ENCODE results near the gene PRAMEF9. TPM values are rescaled to one million over a fixed set of nuclear protein-coding genes. Genes with fewer than 3 reads are reported as not detected.
"Not testable (repeated sequence)": the region's sequence is repeated elsewhere in the genome, so short reads cannot be mapped to it uniquely, and the experiment has no call there.

Gene PRAMEF9
- not detected in 2 replicates for polyA plus RNA-seq (2013)

DNA sequence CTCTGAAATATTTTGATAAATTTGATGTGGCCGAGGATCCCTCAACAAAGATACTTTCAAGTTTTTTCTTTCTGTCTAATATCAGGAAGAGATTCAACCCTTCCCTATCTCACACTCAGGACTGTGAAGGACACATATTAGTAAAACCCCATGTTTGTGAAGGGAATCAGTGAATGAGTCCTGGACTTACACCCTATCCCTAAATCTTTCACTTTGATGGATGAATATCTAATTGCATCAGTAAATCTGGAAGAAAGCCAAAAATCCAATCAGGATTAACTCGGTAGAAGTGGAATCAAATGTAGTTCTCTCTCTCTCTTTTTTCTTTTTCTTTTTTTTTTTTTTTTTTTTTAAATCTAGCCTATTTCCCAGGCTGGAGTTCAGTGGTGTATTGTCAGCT is at the start of gene PRAMEF9:
PRAMEF9 (plus strand) TSS at position 301 of the 400 bp plus-strand sequence. CDS start 3,433 bp downstream, outside the sequence.
- H3K27me3 ChIP-seq (ENCODE audit: insufficient read depth, low read length); H4K91ac ChIP-seq (ENCODE audit: low read depth, low read length); DNase-seq; H3K4me1 ChIP-seq (ENCODE audit: control insufficient read depth in 1 of 2, insufficient read depth in 2 of 2, low read length in 2 of 2); H4K12ac ChIP-seq (ENCODE audit: low read depth, low read length); H2AK5ac ChIP-seq (ENCODE audit: low read length); H2BK5ac ChIP-seq (ENCODE audit: low read depth, low read length, poor library complexity); H3K4me3 ChIP-seq (ENCODE audit: low read depth, low read length); H3K23ac ChIP-seq (ENCODE audit: low read length); H3K36me3 ChIP-seq (ENCODE audit: control insufficient read depth in 1 of 2, insufficient read depth in 2 of 2, low read length in 2 of 2); H3K79me2 ChIP-seq (ENCODE audit: control insufficient read depth, insufficient read depth, low read length, poor library complexity); H3K14ac ChIP-seq (ENCODE audit: low read length); H3K18ac ChIP-seq (ENCODE audit: low read length); H3K4ac ChIP-seq (ENCODE audit: low read depth, low read length); H2BK12ac ChIP-seq (ENCODE audit: low read length); H3K9ac ChIP-seq (ENCODE audit: low read length); H4K8ac ChIP-seq (ENCODE audit: low read depth, low read length); H2BK120ac ChIP-seq (ENCODE audit: insufficient read depth, low read length, poor library complexity); H3K9me3 ChIP-seq (ENCODE audit: insufficient read depth, low read depth, low read length); H3K79me1 ChIP-seq (ENCODE audit: low read length); H3K4me2 ChIP-seq (ENCODE audit: low read length); H3K27ac ChIP-seq (ENCODE audit: low read depth, low read length); H2AFZ ChIP-seq (ENCODE audit: insufficient read depth, low read length, poor library complexity): not testable (repeated sequence)
- WGBS (ENCODE audit: extremely low coverage, insufficient coverage, insufficient read length): no CpG with 5 or more reads among the region's 2 CpGs

DNA sequence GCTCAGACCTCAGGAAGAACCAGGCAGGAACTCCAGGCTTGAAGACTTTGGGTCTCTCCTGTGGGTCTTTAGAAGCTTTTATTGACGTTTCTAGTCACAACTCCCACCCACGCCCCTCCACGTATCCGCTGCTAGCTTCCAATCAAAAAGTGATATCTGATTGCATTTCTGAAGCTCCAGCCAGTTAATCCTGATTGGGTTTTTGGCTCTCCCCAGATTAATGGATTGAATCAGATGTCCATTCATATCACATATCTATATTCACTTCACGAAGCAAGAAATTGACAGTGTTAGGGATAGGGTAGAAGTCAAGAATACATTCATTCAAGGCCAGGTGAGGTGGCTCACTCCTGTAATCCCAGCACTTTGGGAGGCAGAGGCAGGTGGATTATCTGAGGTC is 15.7 kb upstream of the PRAMEF9 start, which contains the start of gene PRAMEF26:
PRAMEF26 (minus strand) TSS at position 101 of the 400 bp plus-strand sequence. CDS start 2,914 bp downstream, outside the sequence.
- not testable (repeated sequence) for H4K12ac ChIP-seq (ENCODE audit: low read depth, low read length); DNase-seq; H3K27ac ChIP-seq (ENCODE audit: low read depth, low read length); H2AFZ ChIP-seq (ENCODE audit: insufficient read depth, low read length, poor library complexity); H3K14ac ChIP-seq (ENCODE audit: low read length); H3K79me2 ChIP-seq (ENCODE audit: control insufficient read depth, insufficient read depth, low read length, poor library complexity); H3K4me1 ChIP-seq (ENCODE audit: control insufficient read depth in 1 of 2, insufficient read depth in 2 of 2, low read length in 2 of 2); H3K18ac ChIP-seq (ENCODE audit: low read length); H3K9me3 ChIP-seq (ENCODE audit: insufficient read depth, low read depth, low read length); H3K23ac ChIP-seq (ENCODE audit: low read length); H3K9ac ChIP-seq (ENCODE audit: low read length); H2AK5ac ChIP-seq (ENCODE audit: low read length); H3K4ac ChIP-seq (ENCODE audit: low read depth, low read length); H3K27me3 ChIP-seq (ENCODE audit: insufficient read depth, low read length); H4K8ac ChIP-seq (ENCODE audit: low read depth, low read length); H3K36me3 ChIP-seq (ENCODE audit: control insufficient read depth in 1 of 2, insufficient read depth in 2 of 2, low read length in 2 of 2); H3K4me2 ChIP-seq (ENCODE audit: low read length); H2BK12ac ChIP-seq (ENCODE audit: low read length); H4K91ac ChIP-seq (ENCODE audit: low read depth, low read length); H2BK5ac ChIP-seq (ENCODE audit: low read depth, low read length, poor library complexity); H3K4me3 ChIP-seq (ENCODE audit: low read depth, low read length); H3K79me1 ChIP-seq (ENCODE audit: low read length); H2BK120ac ChIP-seq (ENCODE audit: insufficient read depth, low read length, poor library complexity)
- no CpG with 5 or more reads among the region's 5 CpGs for whole genome bisulfite sequencing (ENCODE audit: extremely low coverage, insufficient coverage, insufficient read length)

DNA sequence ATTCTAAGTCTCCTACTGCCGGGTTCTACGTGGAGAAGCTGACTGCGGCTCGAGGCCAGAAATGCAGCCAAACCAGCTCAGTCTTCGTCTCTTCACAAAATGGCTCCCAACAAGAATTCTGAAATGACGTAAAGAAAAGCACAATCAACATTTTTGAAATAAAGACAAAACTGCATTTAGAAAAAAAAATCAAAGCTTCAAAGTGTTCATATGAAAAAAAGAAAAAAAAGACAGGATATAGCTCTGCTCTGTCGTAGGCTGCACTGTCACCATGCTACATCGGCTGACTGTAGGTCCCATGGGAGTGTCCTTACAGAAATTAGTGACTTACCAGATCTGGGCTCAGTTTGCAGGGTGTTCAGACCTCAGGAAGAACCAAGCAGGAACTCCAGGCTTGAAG is 6.1 kb upstream of the PRAMEF9 start, which contains the start of gene HNRNPCL4:
HNRNPCL4 (minus strand) TSS at position 101 of the 400 bp plus-strand sequence. CDS start 164 bp downstream, outside the sequence.
- WGBS (ENCODE audit: extremely low coverage, insufficient coverage, insufficient read length): no CpG with 5 or more reads among the region's 8 CpGs
- H3K79me2 ChIP-seq (ENCODE audit: control insufficient read depth, insufficient read depth, low read length, poor library complexity); H3K27ac ChIP-seq (ENCODE audit: low read depth, low read length); H3K4ac ChIP-seq (ENCODE audit: low read depth, low read length); H3K4me2 ChIP-seq (ENCODE audit: low read length); H4K91ac ChIP-seq (ENCODE audit: low read depth, low read length); H2BK120ac ChIP-seq (ENCODE audit: insufficient read depth, low read length, poor library complexity); H2AFZ ChIP-seq (ENCODE audit: insufficient read depth, low read length, poor library complexity); H3K9me3 ChIP-seq (ENCODE audit: insufficient read depth, low read depth, low read length); H4K8ac ChIP-seq (ENCODE audit: low read depth, low read length); H3K4me3 ChIP-seq (ENCODE audit: low read depth, low read length); H3K14ac ChIP-seq (ENCODE audit: low read length); H3K23ac ChIP-seq (ENCODE audit: low read length); H3K27me3 ChIP-seq (ENCODE audit: insufficient read depth, low read length); H2BK12ac ChIP-seq (ENCODE audit: low read length); H3K79me1 ChIP-seq (ENCODE audit: low read length); H3K18ac ChIP-seq (ENCODE audit: low read length); H3K9ac ChIP-seq (ENCODE audit: low read length); H2BK5ac ChIP-seq (ENCODE audit: low read depth, low read length, poor library complexity); DNase-seq; H4K12ac ChIP-seq (ENCODE audit: low read depth, low read length); H3K4me1 ChIP-seq (ENCODE audit: control insufficient read depth in 1 of 2, insufficient read depth in 2 of 2, low read length in 2 of 2); H2AK5ac ChIP-seq (ENCODE audit: low read length); H3K36me3 ChIP-seq (ENCODE audit: control insufficient read depth in 1 of 2, insufficient read depth in 2 of 2, low read length in 2 of 2): not testable (repeated sequence)

DNA sequence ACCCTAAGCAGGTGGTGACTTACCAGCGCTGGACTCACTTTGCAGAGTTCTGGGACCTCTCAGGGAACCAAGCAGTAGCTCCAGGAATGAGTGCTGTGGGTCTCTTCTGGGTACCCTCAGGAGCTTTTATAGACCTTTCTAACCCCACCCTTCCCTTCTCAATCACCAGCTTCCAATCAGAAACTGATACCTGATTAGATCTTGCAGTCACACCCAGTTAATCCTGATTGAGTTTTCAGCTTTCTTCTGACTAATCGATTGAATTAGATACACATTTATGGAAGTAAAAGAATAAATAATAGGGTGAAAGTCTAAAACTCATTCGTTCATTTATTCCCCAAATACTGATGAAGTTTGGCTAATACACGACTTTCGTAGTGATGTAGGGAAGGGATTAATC is 29.7 kb downstream of the PRAMEF9 start, which contains the start of gene PRAMEF13:
PRAMEF13 (minus strand) TSS at position 101 of the 400 bp plus-strand sequence. CDS start 1,820 bp downstream, outside the sequence.
- H3K14ac ChIP-seq (ENCODE audit: low read length); H3K9ac ChIP-seq (ENCODE audit: low read length); H2AFZ ChIP-seq (ENCODE audit: insufficient read depth, low read length, poor library complexity); H2BK12ac ChIP-seq (ENCODE audit: low read length); H3K36me3 ChIP-seq (ENCODE audit: control insufficient read depth in 1 of 2, insufficient read depth in 2 of 2, low read length in 2 of 2); H3K4me3 ChIP-seq (ENCODE audit: low read depth, low read length); H3K79me1 ChIP-seq (ENCODE audit: low read length); H2BK5ac ChIP-seq (ENCODE audit: low read depth, low read length, poor library complexity); H3K79me2 ChIP-seq (ENCODE audit: control insufficient read depth, insufficient read depth, low read length, poor library complexity); H3K27ac ChIP-seq (ENCODE audit: low read depth, low read length); H3K23ac ChIP-seq (ENCODE audit: low read length); H2AK5ac ChIP-seq (ENCODE audit: low read length); H3K27me3 ChIP-seq (ENCODE audit: insufficient read depth, low read length); H3K9me3 ChIP-seq (ENCODE audit: insufficient read depth, low read depth, low read length); H3K4me2 ChIP-seq (ENCODE audit: low read length); H4K8ac ChIP-seq (ENCODE audit: low read depth, low read length); H2BK120ac ChIP-seq (ENCODE audit: insufficient read depth, low read length, poor library complexity); H3K4ac ChIP-seq (ENCODE audit: low read depth, low read length); H3K18ac ChIP-seq (ENCODE audit: low read length); DNase-seq; H3K4me1 ChIP-seq (ENCODE audit: control insufficient read depth in 1 of 2, insufficient read depth in 2 of 2, low read length in 2 of 2); H4K91ac ChIP-seq (ENCODE audit: low read depth, low read length); H4K12ac ChIP-seq (ENCODE audit: low read depth, low read length): not testable (repeated sequence)
- no CpG with 5 or more reads among the region's 5 CpGs for WGBS (ENCODE audit: extremely low coverage, insufficient coverage, insufficient read length)
